GM10266 (cell line): ENCODE measurements around the gene RIN3.

Experiments used
- DNase-seq: peaks from one replicate; pipeline ENCODE4 v3.0.0; 2012; ENCODE audit errors: extremely low spot score
- CTCF ChIP-seq: IDR thresholded peaks from 2 replicates; pipeline ENCODE4 v1.5.1; 2012; ENCODE audit warnings: mild to moderate bottlenecking, low read depth; ENCODE audit not compliant: control insufficient read depth, insufficient read depth; ENCODE audit errors: missing control alignments

The RIN3 gene

GRCh38 chr14:92685784-92686355, 172.3 kb downstream of the RIN3 start:
- TF ChIP-seq CTCF: no peak
- no peak for DNase-seq

DNA sequence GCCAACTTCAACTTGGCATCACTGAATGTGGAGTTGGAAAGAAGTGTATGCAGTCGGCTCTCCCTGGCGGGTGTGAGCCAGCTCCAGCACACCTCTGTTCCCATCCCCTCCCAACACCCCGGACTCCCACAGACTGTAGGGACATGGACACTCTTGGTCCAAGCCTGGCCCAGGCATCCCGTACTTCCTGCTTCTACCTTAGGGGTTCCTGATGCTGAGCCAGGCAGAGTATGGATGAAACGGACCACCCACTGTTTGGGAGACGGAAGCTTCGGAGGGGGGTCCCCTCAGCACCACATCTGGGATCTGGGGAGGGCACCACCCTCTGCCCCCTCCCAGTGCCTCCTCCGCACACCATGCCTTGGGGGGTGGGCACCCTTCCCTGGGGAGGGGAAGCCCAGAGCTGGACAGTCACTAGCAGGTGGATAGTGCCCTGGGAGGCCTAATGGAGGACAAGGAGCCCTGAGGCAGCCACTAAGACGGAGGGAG, 172.9 kb downstream of the RIN3 start:
- DNase-seq: no peak
- no peak for TF ChIP-seq CTCF

- TF ChIP-seq CTCF: peak; percentile 99
- peak; percentile 94 for DNase-seq
These were observed 173.4 kb downstream of the RIN3 start for GRCh38 chr14:92686900-92687427.

DNA sequence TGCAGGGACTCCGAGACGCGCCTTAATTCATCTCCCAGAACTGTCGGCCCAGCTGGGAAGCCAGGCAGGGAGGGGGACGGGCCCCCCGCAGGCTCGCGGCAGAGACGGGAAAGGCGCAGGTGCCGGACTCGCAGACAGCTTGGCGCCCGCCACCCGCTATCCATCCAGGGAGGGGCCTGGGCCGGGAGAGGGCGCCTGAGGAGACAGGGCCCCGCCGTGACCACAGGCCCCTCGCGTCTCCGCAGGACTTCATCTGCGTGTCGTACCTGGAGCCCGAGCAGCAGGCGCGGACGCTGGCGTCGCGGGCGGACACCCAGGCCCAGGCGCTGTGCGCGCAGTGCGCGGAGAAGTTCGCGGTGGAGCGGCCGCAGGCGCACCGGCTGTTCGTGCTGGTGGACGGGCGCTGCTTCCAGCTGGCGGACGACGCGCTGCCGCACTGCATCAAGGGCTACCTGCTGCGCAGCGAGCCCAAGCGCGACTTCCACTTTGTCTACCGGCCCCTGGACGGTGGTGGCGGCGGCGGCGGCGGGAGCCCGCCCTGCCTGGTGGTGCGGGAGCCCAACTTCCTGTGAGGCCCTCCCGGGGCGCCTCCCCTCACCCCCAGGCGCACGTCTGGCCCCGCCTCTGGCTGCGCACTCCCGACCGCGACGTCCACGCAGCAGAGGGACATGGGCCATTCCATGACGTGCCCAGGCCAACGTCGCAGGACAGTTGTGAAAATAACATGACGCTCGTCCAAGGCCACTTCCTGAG, 174.3 kb downstream of the RIN3 start:
- no peak for DNase-seq
- no peak for TF ChIP-seq CTCF

DNA sequence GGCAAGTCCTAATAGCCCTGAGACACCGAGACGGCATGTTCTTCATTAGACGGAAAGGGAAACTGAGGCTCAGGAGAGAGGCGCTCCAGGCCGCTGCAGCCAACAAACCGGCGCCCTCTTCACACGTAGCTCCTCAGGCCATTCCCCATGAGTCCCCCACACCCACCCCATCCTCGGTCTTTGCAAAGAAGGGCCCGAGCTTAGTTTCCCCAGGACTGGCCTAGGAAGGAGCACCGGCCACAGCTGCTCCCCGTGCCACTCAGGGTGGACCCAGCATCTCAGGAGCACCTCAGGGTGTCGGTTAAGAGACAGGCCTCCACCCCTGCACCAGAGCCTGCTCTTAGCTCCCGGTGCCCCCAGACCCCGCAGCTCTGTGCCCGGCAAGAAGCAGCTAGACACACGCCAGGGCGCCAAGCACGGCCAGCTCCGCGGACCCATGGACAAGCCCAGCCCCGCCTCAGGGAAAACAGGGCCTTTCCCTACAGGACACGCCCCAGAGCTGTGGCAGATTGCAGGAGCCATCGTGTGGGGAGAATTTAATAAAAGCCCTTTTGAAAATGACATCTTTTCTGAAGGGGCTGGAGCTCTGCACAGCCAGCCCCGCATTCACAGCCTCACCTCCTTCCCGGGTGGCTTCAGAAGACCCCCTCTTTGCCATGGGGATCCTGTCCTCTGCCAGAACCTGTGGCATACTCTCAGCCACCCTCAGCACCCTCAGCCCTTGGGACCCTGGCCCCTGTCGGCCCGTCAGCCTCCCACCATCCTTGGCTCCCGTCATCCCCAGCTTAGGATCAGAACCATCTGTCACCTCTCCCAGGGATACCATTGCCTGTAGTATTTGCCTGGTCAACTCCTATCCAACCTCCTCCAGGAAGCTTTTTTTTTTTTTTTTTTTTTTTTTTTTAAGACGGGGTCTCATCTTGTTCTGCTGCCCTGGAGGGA, 175.1 kb downstream of the RIN3 start:
- DNase-seq: no peak
- no peak for TF ChIP-seq CTCF

- TF ChIP-seq CTCF: peak; percentile 49
- peak; percentile 47 for DNase-seq
These were observed 176.8 kb downstream of the RIN3 start for GRCh38 chr14:92690171-92691011.
